ENCODE measurements around the gene TOMM34.

The TOMM34 gene

DNA sequence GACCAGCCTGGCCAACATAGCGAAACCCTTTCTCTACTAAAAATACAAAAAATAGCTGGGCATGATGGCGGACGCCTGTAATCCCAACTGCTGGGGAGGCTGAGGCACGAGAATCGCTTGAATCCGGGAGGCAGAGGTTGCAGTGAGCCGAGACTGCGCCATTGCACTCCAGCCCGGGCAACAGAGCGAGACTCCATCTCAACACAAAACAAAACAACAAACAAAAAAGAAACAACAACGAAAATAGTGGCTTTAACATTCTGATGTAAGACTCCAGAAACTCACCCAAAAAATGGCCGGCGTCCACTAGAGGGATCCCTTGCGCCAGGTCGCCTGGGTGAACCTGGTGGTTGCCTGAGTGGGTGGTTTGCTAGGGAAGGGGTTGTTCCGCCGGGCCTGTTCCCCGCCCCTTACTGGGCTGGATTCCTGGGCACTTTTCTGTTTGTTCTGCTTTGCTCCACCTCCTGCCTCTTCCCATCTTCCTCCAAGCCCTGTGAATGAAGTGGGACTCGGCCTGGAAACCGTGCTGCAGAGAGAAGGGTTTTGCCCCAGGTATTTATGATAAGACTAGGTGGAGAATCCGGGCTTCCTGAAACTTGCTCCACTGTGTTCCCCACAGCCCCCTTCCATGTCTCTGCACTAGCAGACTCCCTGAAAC, 48.8 kb downstream of the TOMM34 start:
- Histone ChIP-seq H3K36me3 (peaks cover 59% of the 10 kb centered on the region), H3K4me3 (ENCODE audit: low read depth in 1 of 2, low read length in 1 of 2) (no peak overlapping the region)

DNA sequence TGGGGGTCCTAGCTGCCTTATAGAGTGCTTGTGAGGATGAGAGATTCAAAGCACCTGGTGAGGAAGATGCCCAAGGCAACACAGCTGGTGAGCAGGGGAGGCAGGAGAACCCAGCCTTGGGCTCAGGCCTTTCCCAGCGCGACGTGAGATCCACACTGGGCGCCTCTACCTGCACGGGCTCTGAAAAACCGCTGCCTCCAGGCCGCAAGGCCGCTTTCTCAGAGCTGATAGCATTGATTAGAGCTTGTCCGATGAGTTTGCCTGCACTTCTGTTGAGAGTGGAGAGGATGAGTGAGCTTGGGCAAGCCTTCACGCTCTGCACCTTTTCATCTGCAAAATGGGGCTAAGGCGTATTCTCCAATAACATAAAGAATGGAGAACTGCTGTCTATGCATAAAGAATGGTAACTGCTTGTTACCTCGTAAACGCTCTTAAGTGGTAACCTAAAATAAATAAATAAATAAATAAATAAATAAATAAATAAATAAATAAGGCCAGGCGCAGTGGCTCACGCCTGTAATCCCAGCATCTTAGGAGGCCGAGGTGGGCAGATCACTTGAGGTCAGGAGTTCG, 49.4 kb downstream of the TOMM34 start:
- Histone ChIP-seq H3K27me3 (no peaks in the 10 kb centered on the region), H3K4me3 (ENCODE audit: low read depth in 1 of 2, low read length in 1 of 2) (peak overlapping the region; percentile 54 to 57), H3K4me1 (ENCODE audit: control insufficient read depth in 1 of 2, insufficient read depth in 1 of 2, low read depth in 1 of 2, low read length in 1 of 2) (peaks cover 17 to 20% of the 10 kb centered on the region in 2 experiments), H3K27ac (peak overlapping the region; percentile 57), H3K36me3 (peaks cover 60% of the 10 kb centered on the region), H3K9me3 (no peaks in the 10 kb centered on the region)
- TF ChIP-seq, protein P1, sequence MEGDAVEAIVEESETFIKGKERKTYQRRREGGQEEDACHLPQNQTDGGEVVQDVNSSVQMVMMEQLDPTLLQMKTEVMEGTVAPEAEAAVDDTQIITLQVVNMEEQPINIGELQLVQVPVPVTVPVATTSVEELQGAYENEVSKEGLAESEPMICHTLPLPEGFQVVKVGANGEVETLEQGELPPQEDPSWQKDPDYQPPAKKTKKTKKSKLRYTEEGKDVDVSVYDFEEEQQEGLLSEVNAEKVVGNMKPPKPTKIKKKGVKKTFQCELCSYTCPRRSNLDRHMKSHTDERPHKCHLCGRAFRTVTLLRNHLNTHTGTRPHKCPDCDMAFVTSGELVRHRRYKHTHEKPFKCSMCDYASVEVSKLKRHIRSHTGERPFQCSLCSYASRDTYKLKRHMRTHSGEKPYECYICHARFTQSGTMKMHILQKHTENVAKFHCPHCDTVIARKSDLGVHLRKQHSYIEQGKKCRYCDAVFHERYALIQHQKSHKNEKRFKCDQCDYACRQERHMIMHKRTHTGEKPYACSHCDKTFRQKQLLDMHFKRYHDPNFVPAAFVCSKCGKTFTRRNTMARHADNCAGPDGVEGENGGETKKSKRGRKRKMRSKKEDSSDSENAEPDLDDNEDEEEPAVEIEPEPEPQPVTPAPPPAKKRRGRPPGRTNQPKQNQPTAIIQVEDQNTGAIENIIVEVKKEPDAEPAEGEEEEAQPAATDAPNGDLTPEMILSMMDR (IDR thresholded peaks at IDR 0.05) = no peak

More for the DNA sequence above, 48.8 kb downstream of the TOMM34 start:
- H3K27me3 ChIP-seq = no peaks in the 10 kb centered on the region
- no peaks in the 10 kb centered on the region for H3K9me3 ChIP-seq
- no peak overlapping the region for H3K27ac ChIP-seq
- H3K4me1 ChIP-seq (ENCODE audit: control insufficient read depth in 1 of 2, insufficient read depth in 1 of 2, low read depth in 1 of 2, low read length in 1 of 2) = peaks cover 17 to 20% of the 10 kb centered on the region in 2 experiments
- TF ChIP-seq, protein P1 (IDR thresholded peaks at IDR 0.05) = no peak

DNA sequence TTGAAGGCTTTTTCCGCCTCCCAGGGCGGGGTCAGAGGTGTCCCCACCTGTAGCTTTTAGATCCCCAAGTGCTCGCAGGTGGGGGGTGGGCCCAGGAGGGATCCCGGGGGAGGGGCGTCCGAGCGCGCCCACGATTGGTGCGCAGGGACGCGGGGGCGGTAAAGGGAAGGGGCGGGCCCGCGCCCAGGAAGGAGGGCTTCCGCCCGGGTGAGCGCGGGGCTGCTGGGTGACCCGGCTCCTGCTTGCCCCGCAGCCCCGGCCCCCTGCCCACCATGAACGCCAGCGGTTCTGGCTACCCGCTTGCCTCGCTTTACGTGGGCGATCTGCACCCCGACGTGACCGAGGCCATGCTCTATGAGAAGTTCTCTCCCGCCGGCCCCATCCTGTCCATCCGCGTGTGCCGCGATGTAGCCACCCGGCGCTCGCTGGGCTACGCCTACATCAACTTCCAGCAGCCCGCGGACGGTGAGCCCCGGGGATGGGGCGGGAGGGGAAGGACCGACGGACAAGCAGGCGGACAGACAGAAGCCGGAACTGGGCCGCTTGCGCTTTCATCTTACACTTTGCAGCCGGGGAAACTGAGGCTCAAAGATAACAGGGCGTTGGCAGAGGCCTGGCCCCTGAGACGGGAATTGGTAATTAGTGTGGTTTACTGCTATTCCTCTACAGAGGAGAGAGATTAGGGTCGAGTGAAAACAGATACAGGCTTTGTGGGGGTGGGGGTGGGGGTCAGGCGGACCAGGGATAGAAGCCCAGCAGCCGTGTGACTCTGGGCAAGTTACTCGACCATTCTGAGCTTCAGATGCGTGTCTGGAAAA, 50.1 kb downstream of the TOMM34 start, which contains the start of gene PABPC1L:
TSS of gene PABPC1L (plus strand) at position 189 of the 818 bp plus-strand sequence. CDS start at position 273, 84 bp downstream.
- no peaks in the 10 kb centered on the region for H3K9me3 ChIP-seq
- H3K27me3 ChIP-seq = no peaks in the 10 kb centered on the region
- peaks cover 63% of the 10 kb centered on the region for H3K36me3 ChIP-seq
- peaks cover 17 to 20% of the 10 kb centered on the region in 2 experiments for H3K4me1 ChIP-seq (ENCODE audit: control insufficient read depth in 1 of 2, insufficient read depth in 1 of 2, low read depth in 1 of 2, low read length in 1 of 2)
- TF ChIP-seq, protein P1 (IDR thresholded peaks at IDR 0.05) = no peak
- H3K4me3 ChIP-seq (ENCODE audit: low read depth in 1 of 2, low read length in 1 of 2) = peak within 1 kb of the TSS; percentile 54 to 57
- H3K27ac ChIP-seq = peak within 1 kb of the TSS; percentile 57

DNA sequence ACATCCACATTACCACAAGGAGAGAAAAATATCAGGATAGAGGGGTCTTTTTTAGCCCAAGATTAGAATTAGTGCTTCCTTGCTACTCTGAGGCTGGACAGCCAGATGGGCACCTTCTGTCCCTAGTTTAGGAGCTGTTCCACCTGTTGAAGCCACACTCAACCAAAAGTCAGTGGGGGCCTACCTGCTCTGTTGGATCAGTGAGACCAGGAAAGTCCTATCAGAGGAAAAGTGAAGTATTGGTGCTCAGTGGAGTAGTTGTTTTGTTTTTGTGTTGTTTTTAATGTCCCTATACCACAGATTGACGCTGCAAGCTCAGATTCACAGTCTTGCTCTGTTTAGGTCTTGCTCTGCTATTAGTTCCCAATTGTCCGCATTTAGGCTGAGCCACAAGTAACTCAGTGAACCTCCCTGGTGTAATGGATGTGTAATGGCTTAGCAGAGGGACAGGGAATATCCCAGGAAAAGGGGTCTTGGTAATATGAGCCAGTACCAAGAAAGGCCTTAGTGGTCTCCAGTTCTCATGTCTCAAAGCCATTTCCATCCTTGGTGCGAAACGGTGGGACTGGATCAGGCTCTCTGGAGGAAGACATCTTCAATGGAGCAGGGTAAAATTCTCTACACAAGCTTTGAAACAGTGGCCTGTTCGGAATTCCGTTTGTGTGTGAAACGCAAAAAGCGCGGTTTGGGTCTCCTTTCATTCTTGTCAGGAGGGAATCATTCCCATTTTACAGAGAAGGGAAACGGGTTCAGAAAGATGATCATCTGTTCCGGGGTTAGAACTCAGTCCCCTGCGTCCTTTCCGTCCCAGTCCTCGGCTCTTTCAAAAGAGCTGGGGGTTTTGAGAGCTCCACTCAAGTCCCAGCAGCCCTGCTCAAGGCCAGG, 51.0 kb downstream of the TOMM34 start:
- peak overlapping the region; percentile 54 to 57 for H3K4me3 ChIP-seq (ENCODE audit: low read depth in 1 of 2, low read length in 1 of 2)
- peaks cover 63% of the 10 kb centered on the region for H3K36me3 ChIP-seq
- TF ChIP-seq, protein P1 (IDR thresholded peaks at IDR 0.05) = no peak
- no peaks in the 10 kb centered on the region for H3K9me3 ChIP-seq
- H3K4me1 ChIP-seq (ENCODE audit: control insufficient read depth in 1 of 2, insufficient read depth in 1 of 2, low read depth in 1 of 2, low read length in 1 of 2) = peaks cover 17 to 20% of the 10 kb centered on the region in 2 experiments
- no peaks in the 10 kb centered on the region for H3K27me3 ChIP-seq
- H3K27ac ChIP-seq = peak overlapping the region; percentile 57

DNA sequence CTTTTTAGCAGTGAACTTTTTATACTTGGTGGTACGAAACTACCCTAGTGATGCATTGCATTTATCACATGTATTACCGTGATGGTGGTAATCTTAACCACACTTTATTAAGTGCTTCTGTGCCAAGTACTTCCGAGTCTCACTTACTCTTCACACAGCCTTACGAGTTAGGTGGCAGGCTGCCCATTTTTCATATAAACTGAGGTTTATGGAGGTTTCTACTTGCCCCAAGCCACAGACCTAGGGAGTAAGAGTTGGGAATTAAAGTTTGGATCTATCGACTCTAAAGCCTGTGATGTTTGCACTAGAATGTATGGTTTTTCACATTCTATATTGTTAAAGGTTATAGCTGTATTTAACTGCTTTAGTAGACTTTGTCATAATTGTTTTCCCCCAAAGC, 55.8 kb downstream of the TOMM34 start:
- H3K9me3 ChIP-seq = no peaks in the 10 kb centered on the region
- H3K27me3 ChIP-seq = no peaks in the 10 kb centered on the region
- H3K36me3 ChIP-seq = peaks cover 92% of the 10 kb centered on the region
- peaks cover 8 to 17% of the 10 kb centered on the region in 2 experiments for H3K4me1 ChIP-seq (ENCODE audit: control insufficient read depth in 1 of 2, insufficient read depth in 1 of 2, low read depth in 1 of 2, low read length in 1 of 2)
- no peak overlapping the region for H3K4me3 ChIP-seq (ENCODE audit: low read depth in 1 of 2, low read length in 1 of 2)
- TF ChIP-seq, protein P1 (IDR thresholded peaks at IDR 0.05) = no peak
- no peak overlapping the region for H3K27ac ChIP-seq

Measured in neutrophil (primary cell).